Upper lobe of right lung (tissue), 1 donor: ENCODE results near the gene LRRC7. TPM values are rescaled to one million over a fixed set of nuclear protein-coding genes. Genes with fewer than 3 reads are reported as not detected.
A peak's percentile ranks its signal among the peaks of the same experiment; 100 is the strongest.

Experiments
- ATAC-seq: fragments of 200-7000 bp; cut with Tn5 transposase; one replicate; pipeline ENCODE4 v1.9.1; 2020; ENCODE audit warnings: mild to moderate bottlenecking, moderate library complexity
- DNase-seq: peaks from one replicate; pipeline ENCODE4 v3.0.0-alpha.2; 2020
- H3K27ac ChIP-seq: fragments of 200-600 bp; one replicate; pipeline ENCODE4 v1.8.0; 2022
- H3K27me3 ChIP-seq: fragments of 200-600 bp; one replicate; pipeline ENCODE4 v1.8.0; 2022; ENCODE audit warnings: mild to moderate bottlenecking
- H3K36me3 ChIP-seq: fragments of 200-600 bp; one replicate; pipeline ENCODE4 v1.8.0; 2022
- H3K4me1 ChIP-seq: fragments of 200-600 bp; one replicate; pipeline ENCODE4 v1.8.0; 2022
- H3K4me3 ChIP-seq: fragments of 200-600 bp; one replicate; pipeline ENCODE4 v1.8.0; 2022; ENCODE audit warnings: mild to moderate bottlenecking
- H3K9me3 ChIP-seq: fragments of 200-600 bp; one replicate; pipeline ENCODE4 v1.8.0; 2022
- CTCF ChIP-seq: fragments of 200-600 bp; IDR thresholded peaks from one replicate; pipeline ENCODE4 v1.8.0; 2022; ENCODE audit warnings: antibody characterized with exemption
- intact Hi-C: fragments of 100-400 bp; cut with DNase I; formaldehyde crosslinking; loops from one replicate; pipeline ENCODE4 v1.11.0; 2022
- total RNA-seq: library from RNA; stranded (reverse); fragmentation: NEBNext Ultra II Directional; extraction: Animal tissue kit (Norgen Biotek cat#: 25700); gene quantifications from one replicate; pipeline ENCODE4 v1.2.1, GENCODE V29; 2021
- donor health status: DM: no; HTN: yes; CAD: no; lungs with severe emphysema.

Gene LRRC7
- total RNA-seq, 1 donor from 2014 or later, result not detected

DNA sequence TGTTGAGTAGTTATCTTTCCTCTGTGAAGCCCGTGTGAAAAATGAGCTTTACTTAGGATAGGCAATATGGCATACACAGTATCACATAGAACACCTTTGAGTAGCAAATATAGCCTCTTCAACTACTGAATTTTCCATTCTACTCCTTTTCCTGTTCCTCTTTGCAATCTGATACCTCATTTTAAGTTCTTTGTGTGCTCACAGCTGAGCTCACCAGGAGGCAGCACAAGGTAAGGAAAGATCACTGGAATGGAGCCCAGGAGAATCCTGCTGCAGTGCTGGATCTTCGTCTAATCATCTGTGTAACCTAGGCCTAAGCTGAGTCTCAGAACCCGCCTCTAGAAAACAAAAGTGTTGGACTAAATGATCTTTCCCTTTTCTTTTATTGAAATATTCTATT is 466.7 kb downstream of the LRRC7 start:
- H3K4me1 ChIP-seq, result no peaks in the 10 kb centered on the region
- no peak overlapping the region for H3K27ac ChIP-seq
- H3K9me3 ChIP-seq, result no peaks in the 10 kb centered on the region
- DNase-seq, result no peak
- no peaks in the 10 kb centered on the region for H3K36me3 ChIP-seq
- no peak for ATAC-seq
- H3K4me3 ChIP-seq, result no peak overlapping the region
- TF ChIP-seq CTCF, result no peak
- no peaks in the 10 kb centered on the region for H3K27me3 ChIP-seq
- intact Hi-C loops, result no loop called here

DNA sequence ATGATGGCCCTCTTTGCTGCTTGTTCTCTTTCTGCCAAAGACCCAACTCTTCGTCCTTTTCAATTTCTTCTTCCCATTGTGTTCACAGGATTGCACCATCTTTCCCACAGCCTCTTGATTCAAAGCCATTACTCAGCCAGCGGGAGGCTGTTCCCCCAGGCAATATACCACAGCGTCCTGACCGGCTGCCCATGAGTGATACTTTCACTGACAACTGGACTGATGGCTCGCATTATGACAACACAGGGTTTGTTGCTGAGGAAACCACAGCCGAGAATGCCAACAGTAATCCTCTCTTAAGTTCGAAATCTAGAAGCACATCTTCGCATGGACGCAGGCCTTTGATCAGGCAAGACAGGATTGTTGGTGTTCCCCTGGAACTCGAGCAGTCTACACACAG is 470.3 kb downstream of the LRRC7 start:
- H3K27ac ChIP-seq, result no peak overlapping the region
- ATAC-seq (no peak), DNase-seq (no peak)
- no peaks in the 10 kb centered on the region for H3K9me3 ChIP-seq
- no peaks in the 10 kb centered on the region for H3K27me3 ChIP-seq
- H3K4me3 ChIP-seq, result no peak overlapping the region
- intact Hi-C loops, result no loop called here
- no peaks in the 10 kb centered on the region for H3K4me1 ChIP-seq
- TF ChIP-seq CTCF, result no peak
- H3K36me3 ChIP-seq, result no peaks in the 10 kb centered on the region

DNA sequence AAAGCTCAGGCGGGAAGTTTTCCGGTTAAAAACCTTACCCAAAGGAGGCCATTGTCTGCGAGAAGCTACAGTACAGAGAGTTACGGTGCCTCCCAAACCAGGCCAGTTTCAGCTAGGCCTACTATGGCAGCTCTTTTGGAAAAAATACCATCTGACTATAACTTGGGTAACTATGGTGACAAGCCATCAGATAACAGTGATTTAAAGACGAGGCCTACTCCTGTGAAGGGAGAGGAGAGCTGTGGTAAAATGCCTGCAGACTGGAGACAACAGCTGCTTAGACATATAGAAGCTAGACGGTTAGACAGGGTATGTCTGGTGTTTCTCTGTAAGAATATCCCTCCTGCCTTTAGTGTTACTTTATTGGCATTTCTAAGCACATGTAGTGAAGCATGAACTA is 471.8 kb downstream of the LRRC7 start:
- ATAC-seq, result no peak
- Histone ChIP-seq H3K27ac (no peak overlapping the region), H3K4me1 (no peaks in the 10 kb centered on the region), H3K9me3 (no peaks in the 10 kb centered on the region), H3K36me3 (no peaks in the 10 kb centered on the region), H3K27me3 (no peaks in the 10 kb centered on the region), H3K4me3 (no peak overlapping the region)
- no peak for TF ChIP-seq CTCF
- DNase-seq, result no peak
- intact Hi-C loops, result no loop called here

- intact Hi-C loops, result no loop called here
- Histone ChIP-seq H3K4me3 (no peak overlapping the region), H3K27ac (no peak overlapping the region), H3K9me3 (no peaks in the 10 kb centered on the region), H3K27me3 (no peaks in the 10 kb centered on the region), H3K36me3 (no peaks in the 10 kb centered on the region), H3K4me1 (no peaks in the 10 kb centered on the region)
- TF ChIP-seq CTCF, result no peak
- ATAC-seq, result no peak
- DNase-seq, result no peak
Observed at GRCh38 chr1:70041317-70042045, 473.8 kb downstream of the LRRC7 start.

DNA sequence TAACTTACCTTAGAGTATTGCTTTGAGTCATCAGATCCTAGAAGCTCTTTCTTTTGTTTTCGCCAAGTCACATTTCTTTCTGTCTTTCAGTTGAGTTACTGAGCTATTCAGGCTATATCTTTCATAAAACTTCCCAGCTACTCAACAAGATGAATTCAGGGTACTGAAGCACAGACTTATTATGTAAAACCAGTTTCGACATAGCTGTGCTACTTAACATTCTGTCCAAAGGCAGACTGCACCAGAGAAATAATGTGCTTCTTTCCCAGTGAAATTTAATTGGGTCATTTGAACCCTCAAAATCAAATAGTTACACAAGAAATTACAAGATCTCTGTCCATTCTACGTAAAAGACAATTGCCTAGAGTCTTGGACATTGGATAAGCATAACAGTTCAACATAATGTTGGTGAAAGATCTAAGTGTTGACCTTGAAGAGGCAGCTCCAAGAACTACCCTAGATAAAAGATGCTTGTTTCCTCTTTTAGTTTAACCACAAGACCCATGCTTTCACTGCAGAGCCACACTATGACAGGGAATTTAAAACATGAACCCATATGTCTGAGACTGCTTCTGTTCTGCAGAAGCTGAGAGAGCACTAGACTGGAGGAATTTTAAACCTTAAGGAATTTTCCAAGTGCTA is 474.5 kb downstream of the LRRC7 start:
- intact Hi-C loops, result no loop called here
- no peak for DNase-seq
- Histone ChIP-seq H3K9me3 (no peaks in the 10 kb centered on the region), H3K4me3 (no peak overlapping the region), H3K36me3 (no peaks in the 10 kb centered on the region), H3K4me1 (no peaks in the 10 kb centered on the region), H3K27me3 (no peaks in the 10 kb centered on the region), H3K27ac (no peak overlapping the region)
- TF ChIP-seq CTCF, result no peak
- peak; percentile 50 for ATAC-seq
